ENCODE measurements around the gene COX7A2L. TPM values are rescaled to one million over a fixed set of nuclear protein-coding genes. Genes with fewer than 3 reads are reported as not detected.

Gene COX7A2L
- total RNA-seq, 1 experiment from 2014 or later, result 99.5 TPM

DNA sequence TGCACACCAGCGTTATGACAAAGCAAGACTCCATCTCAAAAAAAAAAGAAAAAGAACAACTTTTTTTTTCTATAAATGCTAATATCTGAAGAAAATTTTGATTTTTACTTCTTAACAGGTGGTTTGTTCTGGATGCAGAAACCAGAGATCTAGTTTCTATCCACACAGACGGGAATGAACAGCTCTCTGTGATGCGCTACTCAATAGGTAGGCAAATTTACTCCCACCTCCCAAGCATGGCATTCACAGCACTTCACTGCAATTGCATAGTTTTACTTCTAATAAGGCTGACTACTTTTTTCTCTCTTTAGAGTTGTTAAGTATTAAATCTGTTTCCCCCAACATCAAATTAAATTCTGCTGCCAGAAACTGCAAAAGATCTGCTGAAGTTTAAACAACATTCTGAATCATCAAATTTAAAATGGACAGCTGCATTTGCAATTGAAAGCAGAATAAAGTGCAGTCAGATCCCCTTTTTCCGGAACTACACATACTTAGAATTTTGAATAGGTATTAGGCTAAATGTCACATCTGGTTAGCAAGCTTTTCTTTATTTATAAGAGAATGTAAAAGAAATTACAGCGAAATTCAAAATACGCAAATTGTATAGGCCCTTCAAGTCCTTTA is 45.1 kb downstream of the COX7A2L start:
- ATAC-seq, result no peak
- Mint-ChIP-seq H3K4me3 (no peak overlapping the region), H3K27me3 (ENCODE audit: low read depth) (no peaks in the 10 kb centered on the region), H3K9me3 (peaks cover 4% of the 10 kb centered on the region), H3K27ac (0 out of 2 replicates have a peak overlapping the region, but pooled peaks have one; percentile 11), H3K4me1 (peaks cover 5% of the 10 kb centered on the region), H3K36me3 (peaks cover 30% of the 10 kb centered on the region)
- DNase-seq (ENCODE audit: low spot score), result no peak
- ChIA-PET POLR2A (no interaction called here), CTCF (no interaction called here)
- TF ChIP-seq ZNF416 (CRISPR knock-in tag; IDR thresholded peaks at IDR 0.05) (no peak), RORB (CRISPR knock-in tag; IDR thresholded peaks at IDR 0.05) (no peak), ESRRA (CRISPR knock-in tag; IDR thresholded peaks at IDR 0.05; ENCODE audit: borderline replicate concordance) (no peak), ZBTB21 (CRISPR knock-in tag; IDR thresholded peaks at IDR 0.05; ENCODE audit: borderline replicate concordance) (no peak), ZNF317 (CRISPR knock-in tag; IDR thresholded peaks at IDR 0.05; ENCODE audit: borderline replicate concordance, low read depth) (no peak), NR1H2 (CRISPR knock-in tag; IDR thresholded peaks at IDR 0.05) (no peak), SMAD3 (CRISPR knock-in tag; IDR thresholded peaks at IDR 0.05; ENCODE audit: borderline replicate concordance) (no peak), NFE2L1 (CRISPR knock-in tag; IDR thresholded peaks at IDR 0.05) (no peak), GRHL2 (CRISPR knock-in tag; IDR thresholded peaks at IDR 0.05; ENCODE audit: insufficient replicate concordance, severe bottlenecking) (no peak)
- TF ChIP-seq, protein P1, sequence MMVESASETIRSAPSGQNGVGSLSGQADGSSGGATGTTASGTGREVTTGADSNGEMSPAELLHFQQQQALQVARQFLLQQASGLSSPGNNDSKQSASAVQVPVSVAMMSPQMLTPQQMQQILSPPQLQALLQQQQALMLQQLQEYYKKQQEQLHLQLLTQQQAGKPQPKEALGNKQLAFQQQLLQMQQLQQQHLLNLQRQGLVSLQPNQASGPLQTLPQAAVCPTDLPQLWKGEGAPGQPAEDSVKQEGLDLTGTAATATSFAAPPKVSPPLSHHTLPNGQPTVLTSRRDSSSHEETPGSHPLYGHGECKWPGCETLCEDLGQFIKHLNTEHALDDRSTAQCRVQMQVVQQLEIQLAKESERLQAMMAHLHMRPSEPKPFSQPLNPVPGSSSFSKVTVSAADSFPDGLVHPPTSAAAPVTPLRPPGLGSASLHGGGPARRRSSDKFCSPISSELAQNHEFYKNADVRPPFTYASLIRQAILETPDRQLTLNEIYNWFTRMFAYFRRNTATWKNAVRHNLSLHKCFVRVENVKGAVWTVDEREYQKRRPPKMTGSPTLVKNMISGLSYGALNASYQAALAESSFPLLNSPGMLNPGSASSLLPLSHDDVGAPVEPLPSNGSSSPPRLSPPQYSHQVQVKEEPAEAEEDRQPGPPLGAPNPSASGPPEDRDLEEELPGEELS (CRISPR knock-in tag; IDR thresholded peaks at IDR 0.05), result no peak
- TF ChIP-seq, protein P2, sequence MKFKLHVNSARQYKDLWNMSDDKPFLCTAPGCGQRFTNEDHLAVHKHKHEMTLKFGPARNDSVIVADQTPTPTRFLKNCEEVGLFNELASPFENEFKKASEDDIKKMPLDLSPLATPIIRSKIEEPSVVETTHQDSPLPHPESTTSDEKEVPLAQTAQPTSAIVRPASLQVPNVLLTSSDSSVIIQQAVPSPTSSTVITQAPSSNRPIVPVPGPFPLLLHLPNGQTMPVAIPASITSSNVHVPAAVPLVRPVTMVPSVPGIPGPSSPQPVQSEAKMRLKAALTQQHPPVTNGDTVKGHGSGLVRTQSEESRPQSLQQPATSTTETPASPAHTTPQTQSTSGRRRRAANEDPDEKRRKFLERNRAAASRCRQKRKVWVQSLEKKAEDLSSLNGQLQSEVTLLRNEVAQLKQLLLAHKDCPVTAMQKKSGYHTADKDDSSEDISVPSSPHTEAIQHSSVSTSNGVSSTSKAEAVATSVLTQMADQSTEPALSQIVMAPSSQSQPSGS (CRISPR knock-in tag; IDR thresholded peaks at IDR 0.05; ENCODE audit: borderline replicate concordance, low read depth), result no peak
- TF ChIP-seq, protein P3, sequence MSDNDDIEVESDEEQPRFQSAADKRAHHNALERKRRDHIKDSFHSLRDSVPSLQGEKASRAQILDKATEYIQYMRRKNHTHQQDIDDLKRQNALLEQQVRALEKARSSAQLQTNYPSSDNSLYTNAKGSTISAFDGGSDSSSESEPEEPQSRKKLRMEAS (CRISPR knock-in tag; IDR thresholded peaks at IDR 0.05), result no peak
- TF ChIP-seq, protein P4, sequence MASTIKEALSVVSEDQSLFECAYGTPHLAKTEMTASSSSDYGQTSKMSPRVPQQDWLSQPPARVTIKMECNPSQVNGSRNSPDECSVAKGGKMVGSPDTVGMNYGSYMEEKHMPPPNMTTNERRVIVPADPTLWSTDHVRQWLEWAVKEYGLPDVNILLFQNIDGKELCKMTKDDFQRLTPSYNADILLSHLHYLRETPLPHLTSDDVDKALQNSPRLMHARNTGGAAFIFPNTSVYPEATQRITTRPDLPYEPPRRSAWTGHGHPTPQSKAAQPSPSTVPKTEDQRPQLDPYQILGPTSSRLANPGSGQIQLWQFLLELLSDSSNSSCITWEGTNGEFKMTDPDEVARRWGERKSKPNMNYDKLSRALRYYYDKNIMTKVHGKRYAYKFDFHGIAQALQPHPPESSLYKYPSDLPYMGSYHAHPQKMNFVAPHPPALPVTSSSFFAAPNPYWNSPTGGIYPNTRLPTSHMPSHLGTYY (CRISPR knock-in tag; IDR thresholded peaks at IDR 0.05), result no peak
- TF ChIP-seq, protein P5, sequence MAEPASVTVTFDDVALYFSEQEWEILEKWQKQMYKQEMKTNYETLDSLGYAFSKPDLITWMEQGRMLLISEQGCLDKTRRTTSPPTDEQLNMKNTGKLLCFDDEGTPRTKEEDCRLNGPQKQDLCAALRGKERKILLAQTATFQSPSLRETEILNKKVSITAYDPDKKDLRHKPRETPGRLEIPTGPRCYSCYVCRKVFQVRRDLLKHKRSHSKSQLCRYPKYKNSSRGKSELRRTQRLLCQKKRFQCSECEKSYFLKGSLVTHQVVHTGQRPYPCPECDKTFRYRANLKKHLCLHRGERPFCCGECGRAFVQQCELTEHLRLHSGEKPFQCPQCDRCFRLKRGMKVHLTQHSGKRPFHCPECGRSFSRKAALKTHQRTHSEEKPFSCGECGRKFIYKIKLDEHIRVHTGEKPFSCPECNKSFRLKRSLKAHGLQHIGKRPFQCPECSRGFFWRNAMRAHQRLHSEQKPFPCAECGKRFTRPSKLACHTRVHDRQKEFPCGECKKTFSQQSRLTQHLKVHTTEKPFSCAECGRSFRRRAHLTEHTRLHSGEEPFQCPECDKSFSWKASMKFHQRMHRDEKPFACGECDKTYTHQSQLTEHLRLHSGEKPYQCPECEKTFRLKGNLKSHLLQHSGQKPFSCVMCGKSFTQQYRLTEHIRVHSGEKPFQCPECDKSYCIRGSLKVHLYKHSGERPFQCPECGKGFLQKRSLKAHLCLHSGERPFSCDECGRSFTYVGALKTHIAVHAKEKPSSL (CRISPR knock-in tag; conservative IDR thresholded peaks at IDR 0.05), result no peak
- TF ChIP-seq, protein P6, sequence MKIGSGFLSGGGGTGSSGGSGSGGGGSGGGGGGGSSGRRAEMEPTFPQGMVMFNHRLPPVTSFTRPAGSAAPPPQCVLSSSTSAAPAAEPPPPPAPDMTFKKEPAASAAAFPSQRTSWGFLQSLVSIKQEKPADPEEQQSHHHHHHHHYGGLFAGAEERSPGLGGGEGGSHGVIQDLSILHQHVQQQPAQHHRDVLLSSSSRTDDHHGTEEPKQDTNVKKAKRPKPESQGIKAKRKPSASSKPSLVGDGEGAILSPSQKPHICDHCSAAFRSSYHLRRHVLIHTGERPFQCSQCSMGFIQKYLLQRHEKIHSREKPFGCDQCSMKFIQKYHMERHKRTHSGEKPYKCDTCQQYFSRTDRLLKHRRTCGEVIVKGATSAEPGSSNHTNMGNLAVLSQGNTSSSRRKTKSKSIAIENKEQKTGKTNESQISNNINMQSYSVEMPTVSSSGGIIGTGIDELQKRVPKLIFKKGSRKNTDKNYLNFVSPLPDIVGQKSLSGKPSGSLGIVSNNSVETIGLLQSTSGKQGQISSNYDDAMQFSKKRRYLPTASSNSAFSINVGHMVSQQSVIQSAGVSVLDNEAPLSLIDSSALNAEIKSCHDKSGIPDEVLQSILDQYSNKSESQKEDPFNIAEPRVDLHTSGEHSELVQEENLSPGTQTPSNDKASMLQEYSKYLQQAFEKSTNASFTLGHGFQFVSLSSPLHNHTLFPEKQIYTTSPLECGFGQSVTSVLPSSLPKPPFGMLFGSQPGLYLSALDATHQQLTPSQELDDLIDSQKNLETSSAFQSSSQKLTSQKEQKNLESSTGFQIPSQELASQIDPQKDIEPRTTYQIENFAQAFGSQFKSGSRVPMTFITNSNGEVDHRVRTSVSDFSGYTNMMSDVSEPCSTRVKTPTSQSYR (CRISPR knock-in tag; IDR thresholded peaks at IDR 0.05), result no peak
- TF ChIP-seq, protein P7, sequence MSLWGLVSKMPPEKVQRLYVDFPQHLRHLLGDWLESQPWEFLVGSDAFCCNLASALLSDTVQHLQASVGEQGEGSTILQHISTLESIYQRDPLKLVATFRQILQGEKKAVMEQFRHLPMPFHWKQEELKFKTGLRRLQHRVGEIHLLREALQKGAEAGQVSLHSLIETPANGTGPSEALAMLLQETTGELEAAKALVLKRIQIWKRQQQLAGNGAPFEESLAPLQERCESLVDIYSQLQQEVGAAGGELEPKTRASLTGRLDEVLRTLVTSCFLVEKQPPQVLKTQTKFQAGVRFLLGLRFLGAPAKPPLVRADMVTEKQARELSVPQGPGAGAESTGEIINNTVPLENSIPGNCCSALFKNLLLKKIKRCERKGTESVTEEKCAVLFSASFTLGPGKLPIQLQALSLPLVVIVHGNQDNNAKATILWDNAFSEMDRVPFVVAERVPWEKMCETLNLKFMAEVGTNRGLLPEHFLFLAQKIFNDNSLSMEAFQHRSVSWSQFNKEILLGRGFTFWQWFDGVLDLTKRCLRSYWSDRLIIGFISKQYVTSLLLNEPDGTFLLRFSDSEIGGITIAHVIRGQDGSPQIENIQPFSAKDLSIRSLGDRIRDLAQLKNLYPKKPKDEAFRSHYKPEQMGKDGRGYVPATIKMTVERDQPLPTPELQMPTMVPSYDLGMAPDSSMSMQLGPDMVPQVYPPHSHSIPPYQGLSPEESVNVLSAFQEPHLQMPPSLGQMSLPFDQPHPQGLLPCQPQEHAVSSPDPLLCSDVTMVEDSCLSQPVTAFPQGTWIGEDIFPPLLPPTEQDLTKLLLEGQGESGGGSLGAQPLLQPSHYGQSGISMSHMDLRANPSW (CRISPR knock-in tag; conservative IDR thresholded peaks at IDR 0.05; ENCODE audit: low read depth), result no peak

All from WTC11 (cell line).